A204.1 (cell line): ENCODE results near the gene DXO.
"Not testable (repeated sequence)": the region's sequence is repeated elsewhere in the genome, so short reads cannot be mapped to it uniquely, and the experiment has no call there.

ENCODE experiments used
- FAIRE-seq: peaks from 2 replicates; lab custom pipeline; 2012; peaks lifted over from hg19 to GRCh38; lab: Jason Lieb, UNC

DXO gene

DNA sequence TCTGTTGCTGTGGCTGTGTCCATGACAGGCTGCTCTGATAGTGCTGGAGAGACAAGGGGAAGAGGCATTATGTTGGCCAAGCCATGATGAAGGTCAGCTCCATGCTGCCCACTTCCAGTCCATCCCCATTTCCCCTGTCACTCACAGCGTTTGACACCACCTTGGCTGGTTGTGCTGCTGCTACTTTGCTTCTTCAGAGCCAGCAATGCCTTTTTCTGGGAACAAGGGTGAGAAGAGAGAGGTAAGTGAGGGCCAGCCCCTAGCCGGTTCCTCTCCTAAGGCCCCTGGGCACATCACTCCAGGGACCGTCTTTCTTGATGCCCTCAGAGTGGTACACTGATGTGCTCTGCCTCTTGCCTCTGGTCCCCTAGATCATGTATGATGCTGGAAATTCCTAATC is 15.1 kb downstream of the DXO start:
- FAIRE-seq, result no peak

DNA sequence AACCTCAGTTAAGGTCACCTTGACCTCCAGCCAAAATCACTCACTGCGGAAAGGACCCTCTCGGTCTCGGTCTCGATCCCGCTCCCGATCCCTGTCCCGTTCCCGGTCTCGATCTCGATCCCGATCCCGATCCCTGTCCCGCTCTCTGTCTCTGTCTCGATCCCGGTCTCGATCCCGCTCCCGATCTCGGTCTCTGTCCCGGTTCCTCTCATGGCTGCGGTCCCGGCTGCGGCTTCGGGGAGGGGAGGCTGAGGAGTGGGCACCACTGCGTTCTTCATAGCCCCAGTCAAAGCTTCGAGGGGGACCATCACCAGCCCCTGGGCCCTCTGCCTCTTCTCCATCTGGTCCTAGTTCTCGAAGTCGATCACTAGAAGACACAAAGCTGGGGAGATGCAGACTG is 17.4 kb downstream of the DXO start:
- FAIRE-seq, result no peak

DNA sequence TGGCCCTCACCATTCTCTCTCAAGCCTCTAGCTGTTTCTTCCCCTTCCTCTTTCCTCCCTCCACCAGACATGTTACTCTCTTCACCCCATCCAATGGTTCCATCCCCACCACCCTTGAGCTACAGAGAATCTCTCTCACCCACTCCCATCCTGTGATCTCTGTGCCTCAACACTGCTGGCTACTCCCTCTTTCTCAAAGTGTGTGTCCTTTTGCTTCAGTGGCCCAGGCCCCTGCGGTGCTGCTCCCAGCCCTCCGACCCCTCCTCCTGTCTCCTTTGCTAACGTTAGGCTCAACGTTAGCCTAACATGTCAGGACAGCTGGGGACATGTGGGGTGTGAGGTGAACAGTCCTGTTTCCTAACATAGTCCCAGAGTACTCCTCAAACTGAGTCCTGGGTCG is 19.0 kb downstream of the DXO start:
- FAIRE-seq, result no peak

DNA sequence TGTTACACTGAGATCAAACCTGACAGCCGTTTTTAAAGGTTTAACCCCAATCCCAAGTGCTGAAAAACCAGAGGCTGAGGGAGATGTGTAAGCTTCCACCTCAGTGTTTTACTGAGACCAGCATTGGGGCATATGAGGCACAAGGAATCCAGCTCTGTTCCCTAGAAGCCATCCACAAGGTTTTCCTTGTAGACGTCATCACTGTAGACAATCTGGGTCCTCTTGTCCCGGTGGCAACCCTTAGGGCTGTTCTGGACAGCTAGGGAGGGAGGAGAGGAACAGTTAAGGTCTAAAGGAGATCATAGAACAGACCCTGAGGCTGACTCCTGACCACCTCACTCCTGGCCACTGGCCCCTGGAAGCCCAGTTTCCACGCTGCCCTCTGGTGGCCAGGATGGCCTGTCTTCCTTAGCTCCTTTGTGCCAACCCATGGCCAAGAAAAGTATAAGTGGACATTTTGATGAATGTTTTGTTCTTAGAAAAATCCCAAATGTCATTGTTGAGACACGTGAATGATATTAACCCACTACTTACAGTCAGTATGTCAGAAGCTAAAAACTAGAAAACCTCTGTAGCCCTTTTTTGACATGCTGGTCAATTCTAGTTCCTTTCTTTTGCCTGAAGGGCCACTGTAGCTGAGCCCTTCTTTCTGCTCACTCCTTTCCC is 19.7 kb downstream of the DXO start:
- peak; percentile 69 for FAIRE-seq

DNA sequence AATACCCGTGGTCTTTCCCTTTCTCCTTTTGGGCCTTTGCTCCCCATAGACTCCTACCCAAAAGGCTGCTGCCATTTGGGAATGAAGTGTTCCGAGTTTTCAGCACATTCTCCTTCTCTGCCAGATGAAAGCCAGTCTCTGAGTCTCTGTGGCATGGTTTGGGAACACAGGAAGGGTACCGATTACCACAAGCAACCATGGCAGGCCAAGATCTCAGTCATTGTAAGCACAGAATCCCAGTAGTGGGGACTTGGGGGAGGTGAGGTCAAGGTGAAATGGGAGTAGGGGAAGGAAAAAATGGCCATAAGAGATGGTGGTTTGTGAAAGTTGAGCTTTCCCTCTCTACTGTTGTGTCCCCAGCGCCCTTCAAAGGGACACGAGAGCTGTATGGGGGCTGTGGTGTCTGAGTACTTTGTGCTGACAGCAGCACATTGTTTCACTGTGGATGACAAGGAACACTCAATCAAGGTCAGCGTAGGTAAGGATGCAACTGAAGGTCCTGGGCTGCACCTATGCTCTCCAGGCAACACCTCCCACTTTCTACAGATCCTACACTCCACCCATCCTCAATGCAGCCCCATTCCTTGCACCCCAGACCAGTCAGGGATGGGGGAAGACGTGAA is 21.9 kb downstream of the DXO start:
- no peak for FAIRE-seq

DNA sequence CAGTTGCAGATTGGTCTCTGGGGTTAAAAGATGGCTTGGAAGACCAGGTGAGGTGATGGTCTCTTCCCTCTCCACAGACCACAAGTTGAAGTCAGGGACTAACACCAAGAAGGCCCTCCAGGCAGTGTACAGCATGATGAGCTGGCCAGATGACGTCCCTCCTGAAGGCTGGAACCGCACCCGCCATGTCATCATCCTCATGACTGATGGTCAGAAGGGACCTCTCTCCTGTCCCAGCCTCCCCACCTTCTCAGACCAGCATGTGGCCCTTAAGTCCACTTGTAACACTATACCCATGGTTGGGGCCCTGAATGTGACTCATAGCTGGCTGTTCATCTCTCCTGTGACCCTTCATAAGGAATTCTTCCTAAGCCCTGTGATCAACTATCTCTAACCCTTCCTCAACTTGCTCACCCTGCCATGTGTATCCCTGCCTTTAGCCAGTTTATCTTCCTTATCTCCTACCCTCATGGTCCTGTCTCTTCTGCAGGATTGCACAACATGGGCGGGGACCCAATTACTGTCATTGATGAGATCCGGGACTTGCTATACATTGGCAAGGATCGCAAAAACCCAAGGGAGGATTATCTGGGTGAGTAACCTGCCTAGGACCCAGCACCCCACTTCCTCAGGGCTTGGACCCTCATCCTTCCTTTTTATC is 23.1 kb downstream of the DXO start:
- no peak for FAIRE-seq

DNA sequence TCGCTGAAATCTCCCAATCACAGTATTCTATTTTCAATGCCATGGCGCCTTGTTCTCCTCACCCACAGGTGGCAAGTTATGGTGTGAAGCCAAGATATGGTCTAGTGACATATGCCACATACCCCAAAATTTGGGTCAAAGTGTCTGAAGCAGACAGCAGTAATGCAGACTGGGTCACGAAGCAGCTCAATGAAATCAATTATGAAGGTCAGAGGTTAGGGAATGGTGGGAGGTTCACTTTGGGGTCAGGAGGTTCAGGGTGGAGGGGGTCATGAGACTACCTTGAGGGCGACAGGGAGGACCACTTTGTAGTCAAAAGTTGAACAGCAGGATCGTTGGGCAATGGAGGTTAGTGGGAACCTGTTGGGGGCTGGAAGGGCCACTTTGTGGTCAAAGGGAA is 23.6 kb downstream of the DXO start:
- FAIRE-seq, result no peak

DNA sequence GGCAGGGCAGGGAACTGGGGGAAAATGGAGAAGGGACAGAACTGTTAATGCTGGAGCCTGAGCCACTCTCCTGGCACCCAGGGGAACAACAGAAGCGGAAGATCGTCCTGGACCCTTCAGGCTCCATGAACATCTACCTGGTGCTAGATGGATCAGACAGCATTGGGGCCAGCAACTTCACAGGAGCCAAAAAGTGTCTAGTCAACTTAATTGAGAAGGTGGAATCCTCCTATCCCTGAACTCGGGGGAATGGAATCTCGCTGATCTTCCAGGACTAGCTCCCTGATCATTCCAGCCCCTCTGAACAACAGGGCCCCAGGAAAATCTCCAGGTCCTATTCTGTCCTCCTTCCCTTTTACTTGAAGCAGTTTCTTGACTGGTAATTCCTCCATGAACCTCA is 24.1 kb downstream of the DXO start:
- FAIRE-seq, result no peak

DNA sequence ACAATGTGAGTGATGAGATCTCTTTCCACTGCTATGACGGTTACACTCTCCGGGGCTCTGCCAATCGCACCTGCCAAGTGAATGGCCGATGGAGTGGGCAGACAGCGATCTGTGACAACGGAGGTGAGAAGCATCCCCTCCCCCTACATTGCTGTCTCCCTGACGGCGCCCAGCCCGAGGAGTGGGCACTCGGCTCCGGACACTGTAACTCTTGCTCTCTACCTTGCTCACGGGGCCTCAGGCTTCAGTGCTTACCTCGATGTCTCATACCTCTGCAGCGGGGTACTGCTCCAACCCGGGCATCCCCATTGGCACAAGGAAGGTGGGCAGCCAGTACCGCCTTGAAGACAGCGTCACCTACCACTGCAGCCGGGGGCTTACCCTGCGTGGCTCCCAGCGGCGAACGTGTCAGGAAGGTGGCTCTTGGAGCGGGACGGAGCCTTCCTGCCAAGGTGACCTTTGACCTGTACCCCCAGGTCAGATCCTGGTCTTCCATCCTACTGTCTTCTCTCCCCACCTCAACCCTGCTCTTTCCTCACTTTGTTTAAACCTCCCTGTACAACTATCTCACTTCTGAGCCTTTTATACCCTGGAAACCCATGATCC is 24.8 kb downstream of the DXO start:
- FAIRE-seq, result no peak

DNA sequence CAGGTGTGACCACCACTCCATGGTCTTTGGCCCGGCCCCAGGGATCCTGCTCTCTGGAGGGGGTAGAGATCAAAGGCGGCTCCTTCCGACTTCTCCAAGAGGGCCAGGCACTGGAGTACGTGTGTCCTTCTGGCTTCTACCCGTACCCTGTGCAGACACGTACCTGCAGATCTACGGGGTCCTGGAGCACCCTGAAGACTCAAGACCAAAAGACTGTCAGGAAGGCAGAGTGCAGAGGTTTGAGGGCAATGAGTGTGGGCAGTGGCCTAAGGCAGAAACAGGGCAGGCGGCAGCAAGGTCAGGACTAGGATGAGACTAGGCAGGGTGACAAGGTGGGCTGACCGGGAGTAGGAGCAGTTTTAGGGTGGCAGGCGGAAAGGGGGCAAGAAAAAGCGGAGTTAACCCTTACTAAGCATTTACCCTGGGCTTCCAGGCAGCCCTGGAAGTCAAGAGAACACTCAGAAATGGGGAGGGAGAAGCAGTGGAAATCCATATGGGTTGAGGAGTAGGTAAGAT is 25.5 kb downstream of the DXO start:
- no peak for FAIRE-seq

DNA sequence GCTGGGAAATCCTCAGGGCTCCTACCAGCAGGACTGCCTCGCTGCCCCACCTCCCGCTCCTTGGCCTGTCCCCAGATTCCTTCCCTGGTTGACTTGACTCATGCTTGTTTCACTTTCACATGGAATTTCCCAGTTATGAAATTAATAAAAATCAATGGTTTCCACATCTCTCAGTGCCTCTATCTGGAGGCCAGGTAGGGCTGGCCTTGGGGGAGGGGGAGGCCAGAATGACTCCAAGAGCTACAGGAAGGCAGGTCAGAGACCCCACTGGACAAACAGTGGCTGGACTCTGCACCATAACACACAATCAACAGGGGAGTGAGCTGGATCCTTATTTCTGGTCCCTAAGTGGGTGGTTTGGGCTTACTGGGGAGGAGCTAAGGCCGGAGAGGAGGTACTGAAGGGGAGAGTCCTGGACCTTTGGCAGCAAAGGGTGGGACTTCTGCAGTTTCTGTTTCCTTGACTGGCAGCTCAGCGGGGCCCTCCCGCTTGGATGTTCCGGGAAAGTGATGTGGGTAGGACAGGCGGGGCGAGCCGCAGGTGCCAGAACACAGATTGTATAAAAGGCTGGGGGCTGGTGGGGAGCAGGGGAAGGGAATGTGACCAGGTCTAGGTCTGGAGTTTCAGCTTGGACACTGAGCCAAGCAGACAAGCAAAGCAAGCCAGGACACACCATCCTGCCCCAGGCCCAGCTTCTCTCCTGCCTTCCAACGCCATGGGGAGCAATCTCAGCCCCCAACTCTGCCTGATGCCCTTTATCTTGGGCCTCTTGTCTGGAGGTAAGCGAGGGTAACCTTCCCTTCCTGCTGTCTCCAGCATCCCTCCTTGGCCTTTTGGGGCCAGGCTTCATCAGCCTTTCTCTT is 26.2 kb downstream of the DXO start, which contains the start of gene CFB:
Gene CFB (plus strand): TSS at position 589 of the 863 bp plus-strand sequence. CDS start 127 bp downstream, at position 716.
- peak; percentile 77 for FAIRE-seq

DNA sequence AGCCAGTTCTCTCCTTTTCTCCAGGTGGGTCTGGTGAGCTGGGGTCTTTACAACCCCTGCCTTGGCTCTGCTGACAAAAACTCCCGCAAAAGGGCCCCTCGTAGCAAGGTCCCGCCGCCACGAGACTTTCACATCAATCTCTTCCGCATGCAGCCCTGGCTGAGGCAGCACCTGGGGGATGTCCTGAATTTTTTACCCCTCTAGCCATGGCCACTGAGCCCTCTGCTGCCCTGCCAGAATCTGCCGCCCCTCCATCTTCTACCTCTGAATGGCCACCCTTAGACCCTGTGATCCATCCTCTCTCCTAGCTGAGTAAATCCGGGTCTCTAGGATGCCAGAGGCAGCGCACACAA is 26.8 kb downstream of the DXO start:
- no peak for FAIRE-seq

DNA sequence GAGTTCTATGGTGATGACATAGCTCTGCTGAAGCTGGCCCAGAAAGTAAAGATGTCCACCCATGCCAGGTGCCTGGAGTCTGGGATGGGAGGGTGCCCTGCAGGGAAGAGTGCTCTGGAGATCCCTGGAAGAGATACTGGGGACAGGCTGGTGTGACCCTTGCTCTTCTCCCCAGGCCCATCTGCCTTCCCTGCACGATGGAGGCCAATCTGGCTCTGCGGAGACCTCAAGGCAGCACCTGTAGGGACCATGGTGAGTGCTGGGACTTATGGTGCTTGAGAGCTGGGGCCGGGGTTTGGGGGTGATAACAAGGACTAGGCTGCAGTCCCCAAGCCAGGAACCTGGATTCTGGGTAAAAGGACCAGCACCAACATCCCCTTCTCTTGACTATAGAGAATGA is 28.2 kb downstream of the DXO start:
- FAIRE-seq, result no peak

DNA sequence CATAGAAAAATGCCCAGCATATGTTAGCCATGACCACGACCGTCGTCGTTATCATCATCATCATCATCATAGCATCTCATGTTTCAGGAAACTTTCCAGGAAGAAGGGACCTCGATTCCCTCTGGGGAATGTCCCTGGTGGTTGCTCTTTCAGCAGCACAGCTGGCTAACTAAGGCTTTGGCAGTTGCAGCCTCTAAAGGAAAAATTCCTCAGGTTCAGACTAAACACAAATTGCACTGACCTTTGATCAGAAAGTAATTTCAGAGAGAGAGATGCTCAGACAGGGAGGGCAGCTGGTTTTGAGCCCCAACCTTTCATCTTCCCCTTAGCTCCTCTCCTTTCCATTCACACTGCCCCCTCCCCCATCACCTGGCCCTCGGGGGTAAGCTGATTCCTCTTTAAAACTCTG is 31.7 kb downstream of the DXO start:
- FAIRE-seq, result no peak

DNA sequence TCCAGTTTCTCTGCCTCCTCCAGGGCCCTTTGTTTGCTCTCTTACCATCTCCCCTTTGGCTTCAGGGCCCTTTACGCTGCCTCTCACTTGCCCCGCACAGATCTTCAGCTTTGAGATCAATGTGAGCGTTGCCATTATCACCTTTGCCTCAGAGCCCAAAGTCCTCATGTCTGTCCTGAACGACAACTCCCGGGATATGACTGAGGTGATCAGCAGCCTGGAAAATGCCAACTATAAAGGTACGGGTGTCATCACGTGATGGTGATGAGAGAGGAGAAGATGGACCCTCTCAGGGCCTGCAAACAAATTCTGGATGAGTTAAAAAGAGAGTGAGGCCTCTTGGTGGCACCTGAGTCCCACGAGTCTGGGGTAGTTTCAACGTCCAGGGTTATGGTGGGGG is 36.1 kb downstream of the DXO start:
- no peak for FAIRE-seq

DNA sequence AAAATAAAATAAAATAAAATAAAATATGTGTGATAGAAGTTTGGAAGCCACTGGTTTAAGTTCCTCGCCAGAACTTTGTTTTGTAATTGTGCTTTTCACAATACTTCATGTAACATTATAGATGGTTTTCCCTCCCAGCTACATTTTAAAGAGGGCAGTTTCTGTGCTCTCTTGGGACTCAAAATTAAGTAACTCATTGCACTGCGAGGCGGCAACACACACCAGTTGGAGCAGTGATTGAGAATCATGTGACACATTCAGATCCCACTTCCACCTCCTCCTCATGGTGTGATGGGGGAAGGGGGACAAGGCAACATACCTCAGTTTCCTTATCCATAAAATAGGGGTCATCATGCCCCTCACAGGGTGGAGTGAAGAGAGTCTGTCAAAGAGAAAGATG is 36.9 kb downstream of the DXO start:
- no peak for FAIRE-seq

DNA sequence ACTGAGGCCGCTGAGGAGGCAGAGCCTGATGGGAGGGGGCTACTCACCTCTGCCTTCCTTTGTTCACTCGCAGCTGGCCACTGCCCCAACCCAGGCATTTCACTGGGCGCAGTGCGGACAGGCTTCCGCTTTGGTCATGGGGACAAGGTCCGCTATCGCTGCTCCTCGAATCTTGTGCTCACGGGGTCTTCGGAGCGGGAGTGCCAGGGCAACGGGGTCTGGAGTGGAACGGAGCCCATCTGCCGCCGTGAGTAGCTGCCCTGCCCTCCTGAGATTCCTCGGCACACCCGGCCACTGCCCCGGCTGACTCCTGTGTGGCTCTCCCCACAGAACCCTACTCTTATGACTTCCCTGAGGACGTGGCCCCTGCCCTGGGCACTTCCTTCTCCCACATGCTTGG is 38.4 kb downstream of the DXO start:
- no peak for FAIRE-seq

DNA sequence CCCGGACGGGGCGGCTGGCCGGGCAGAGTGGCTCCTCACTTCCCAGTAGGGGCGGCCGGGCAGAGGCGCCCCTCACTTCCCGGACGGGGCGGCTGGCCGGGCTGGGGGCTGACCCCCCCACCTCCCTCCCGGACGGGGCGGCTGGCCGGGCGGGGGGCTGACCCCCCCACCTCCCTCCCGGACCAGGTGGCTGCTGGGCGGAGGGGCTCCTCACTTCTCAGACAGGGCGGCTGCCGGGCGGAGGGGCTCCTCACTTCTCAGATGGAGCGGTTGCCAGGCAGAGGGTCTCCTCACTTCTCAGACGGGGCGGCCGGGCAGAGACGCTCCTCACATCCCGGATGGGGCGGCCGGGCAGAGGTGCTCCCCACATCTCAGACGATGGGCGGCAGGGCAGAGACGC is 39.8 kb downstream of the DXO start:
- FAIRE-seq, result not testable (repeated sequence)

DNA sequence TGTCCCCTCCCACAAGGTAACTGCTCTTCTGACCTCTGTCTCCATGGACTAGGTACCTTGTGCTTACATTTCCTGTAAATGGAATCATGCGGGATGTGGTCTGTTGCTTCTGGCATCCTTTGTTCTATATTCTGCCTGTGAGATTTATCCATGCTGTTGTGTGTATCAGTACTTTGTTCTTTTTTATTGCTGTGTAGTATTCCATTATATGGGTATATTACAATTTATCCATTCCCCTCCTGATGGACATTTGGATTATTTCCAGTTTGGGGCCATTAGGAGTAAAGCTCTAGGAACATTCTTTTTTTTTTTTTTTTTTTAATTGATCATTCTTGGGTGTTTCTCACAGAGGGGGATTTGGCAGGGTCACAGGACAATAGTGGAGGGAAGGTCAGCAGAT is 41.0 kb downstream of the DXO start:
- no peak for FAIRE-seq

DNA sequence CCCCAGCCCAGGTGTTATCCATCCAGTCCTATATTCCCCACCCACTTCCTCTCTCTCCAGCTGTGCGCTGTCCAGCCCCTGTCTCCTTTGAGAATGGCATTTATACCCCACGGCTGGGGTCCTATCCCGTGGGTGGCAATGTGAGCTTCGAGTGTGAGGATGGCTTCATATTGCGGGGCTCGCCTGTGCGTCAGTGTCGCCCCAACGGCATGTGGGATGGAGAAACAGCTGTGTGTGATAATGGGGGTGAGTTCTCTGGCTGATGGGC is 43.3 kb downstream of the DXO start:
- FAIRE-seq, result no peak

DNA sequence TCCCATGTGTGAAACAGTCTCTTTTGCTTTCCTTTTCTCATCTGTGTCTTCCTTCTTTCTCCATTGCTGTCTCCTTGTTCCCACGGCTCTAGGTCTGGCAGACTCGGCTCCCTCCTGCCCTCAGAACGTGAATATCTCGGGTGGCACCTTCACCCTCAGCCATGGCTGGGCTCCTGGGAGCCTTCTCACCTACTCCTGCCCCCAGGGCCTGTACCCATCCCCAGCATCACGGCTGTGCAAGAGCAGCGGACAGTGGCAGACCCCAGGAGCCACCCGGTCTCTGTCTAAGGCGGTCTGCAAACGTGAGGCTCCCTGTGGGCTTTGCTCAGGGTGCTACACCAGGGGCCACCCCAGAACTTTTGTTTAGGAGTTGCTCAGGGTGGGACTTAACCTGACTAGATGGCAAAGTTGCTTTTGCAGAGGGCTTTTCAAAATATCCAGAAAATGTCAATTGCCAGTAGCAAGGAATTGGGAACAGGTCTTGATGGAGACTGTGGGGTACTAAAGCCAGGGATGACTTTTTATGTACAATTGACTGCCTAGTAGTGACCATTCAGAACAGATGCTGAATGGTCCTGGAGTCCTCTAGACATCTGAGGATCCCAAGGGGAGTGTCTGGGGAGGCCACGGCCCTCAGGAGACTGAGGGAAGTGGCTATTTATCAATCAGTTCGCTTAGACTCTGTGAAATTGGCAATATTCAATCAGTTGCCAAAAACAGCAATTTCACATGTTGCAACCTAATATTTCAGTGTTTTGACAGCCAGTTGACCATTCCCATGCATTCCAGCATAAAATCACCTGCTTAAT is 43.9 kb downstream of the DXO start:
- no peak for FAIRE-seq
